ENCODE results near the gene DPYSL4.

The DPYSL4 gene

GRCh38 chr10:132178672-132179545, 7.8 kb upstream of the DPYSL4 start:
- no peak for DNase-seq (ENCODE audit: low read depth, low spot score)

GRCh38 chr10:132179551-132180392, 7.0 kb upstream of the DPYSL4 start:
- no peak for DNase-seq (ENCODE audit: low read depth, low spot score)

- no peak for DNase-seq (ENCODE audit: low read depth, low spot score)
Observed at GRCh38 chr10:132180736-132181135, 6.0 kb upstream of the DPYSL4 start.

DNA sequence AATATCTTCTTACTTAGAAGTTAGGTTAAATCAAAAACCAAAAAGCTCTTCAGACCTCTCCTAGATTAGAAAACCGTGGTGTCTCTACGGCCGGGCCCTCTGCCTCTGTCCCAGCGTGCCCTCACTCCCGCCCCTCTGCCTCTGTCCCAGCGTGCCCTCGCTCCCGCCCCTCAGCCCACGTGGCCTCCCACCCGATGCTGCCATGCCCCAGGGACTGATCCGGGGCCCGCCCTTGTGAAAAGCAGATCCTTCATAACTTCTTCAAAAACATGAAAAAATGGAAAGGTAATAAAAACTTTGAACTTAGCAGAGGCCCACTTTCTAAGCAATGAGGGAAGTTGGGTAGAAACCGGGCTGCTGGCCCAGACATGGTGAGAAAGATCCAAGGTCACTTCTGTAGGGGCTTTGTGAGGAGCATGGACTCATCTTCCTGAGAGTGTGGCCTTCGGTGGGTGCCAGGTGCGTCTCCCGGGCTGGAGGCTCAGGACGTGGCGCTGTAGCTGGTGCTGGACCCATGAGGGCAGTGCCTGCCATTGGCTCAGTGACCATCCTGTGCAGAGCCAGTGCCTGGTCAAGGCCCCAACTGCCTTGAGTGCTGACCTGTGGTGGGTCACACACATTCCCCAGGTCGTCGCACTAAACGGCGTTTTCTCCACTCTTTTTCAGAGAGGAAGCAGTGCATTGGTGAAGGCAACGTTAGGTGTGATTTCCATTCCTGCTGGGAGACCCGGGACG, 4.9 kb upstream of the DPYSL4 start:
- no peak for DNase-seq (ENCODE audit: low read depth, low spot score)

DNA sequence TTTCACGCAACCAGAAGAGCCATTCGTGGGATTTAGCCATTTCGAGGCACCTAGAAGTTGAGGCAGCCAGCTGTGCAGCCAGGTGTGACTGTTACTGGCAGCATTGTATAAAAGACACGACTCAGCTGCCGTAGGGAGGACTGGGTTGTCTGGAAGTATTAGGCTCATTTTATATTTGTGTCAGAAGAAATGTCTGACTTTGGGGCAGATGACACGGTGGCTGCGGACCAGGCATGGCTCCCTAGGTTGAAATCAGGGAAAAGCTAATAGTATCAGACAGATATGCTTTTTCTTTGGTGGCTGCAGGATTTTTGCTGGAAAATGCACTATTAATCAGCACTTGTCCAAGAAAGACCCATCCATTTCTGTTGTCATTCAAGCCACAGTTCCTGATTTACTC, 4.2 kb upstream of the DPYSL4 start:
- no peak for DNase-seq (ENCODE audit: low read depth, low spot score)

DNA sequence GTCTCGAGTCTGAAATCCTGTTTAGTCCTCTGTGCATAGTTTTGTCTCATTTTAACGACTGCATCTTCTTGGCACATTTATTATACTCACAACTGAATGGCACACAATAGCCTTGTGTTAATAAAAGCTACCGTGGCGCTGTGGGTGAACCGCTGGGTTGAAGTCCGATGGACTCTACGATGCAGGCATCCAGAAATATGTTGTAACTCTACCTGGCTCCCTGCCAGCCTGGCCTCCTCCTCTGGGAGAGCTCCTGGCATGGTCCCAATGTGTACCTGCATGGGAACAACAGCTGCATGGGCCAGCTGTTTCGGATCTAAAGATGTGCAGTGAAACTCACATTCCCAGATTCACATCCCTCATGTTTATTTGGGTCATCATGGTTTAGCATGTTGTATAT, 3.7 kb upstream of the DPYSL4 start:
- DNase-seq (ENCODE audit: low read depth, low spot score), result no peak

DNA sequence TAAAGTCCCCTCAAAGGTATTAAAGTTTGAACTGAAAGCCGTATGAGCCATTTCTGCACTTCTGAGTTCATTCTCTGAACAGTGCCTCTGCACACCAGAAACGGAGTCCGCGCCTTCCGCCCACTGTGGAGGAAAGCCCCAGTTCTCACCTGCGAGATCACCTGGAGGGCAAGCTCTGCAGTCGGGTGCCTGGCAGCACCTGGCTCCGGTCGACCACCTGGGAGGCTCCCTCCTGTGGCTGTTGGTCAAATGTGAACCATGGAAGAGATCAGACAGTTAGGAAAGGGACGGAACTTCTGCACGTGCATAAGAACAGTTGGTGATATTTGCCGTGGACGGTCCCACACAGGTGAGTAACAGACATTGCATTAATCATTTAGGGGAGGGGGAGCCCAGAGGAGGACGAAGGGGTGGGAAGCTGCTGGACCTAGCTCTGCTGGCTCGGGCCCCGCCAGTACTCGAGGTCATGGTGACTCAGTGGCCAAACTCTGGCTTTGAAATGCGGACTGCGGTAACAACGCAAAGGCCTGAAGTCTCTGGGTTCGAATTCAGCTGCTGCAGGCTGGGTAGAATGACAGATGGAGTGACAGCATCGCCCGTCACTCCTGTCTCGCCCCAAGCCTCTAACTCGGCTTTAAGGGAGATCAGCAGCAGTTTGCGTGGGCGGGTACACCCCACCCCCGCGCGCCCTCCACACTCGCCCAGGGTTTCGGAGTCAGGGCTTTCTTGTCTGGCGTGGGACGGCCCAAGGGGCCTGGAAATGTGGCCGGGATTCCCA, 1.7 kb upstream of the DPYSL4 start:
- no peak for DNase-seq (ENCODE audit: low read depth, low spot score)

DNA sequence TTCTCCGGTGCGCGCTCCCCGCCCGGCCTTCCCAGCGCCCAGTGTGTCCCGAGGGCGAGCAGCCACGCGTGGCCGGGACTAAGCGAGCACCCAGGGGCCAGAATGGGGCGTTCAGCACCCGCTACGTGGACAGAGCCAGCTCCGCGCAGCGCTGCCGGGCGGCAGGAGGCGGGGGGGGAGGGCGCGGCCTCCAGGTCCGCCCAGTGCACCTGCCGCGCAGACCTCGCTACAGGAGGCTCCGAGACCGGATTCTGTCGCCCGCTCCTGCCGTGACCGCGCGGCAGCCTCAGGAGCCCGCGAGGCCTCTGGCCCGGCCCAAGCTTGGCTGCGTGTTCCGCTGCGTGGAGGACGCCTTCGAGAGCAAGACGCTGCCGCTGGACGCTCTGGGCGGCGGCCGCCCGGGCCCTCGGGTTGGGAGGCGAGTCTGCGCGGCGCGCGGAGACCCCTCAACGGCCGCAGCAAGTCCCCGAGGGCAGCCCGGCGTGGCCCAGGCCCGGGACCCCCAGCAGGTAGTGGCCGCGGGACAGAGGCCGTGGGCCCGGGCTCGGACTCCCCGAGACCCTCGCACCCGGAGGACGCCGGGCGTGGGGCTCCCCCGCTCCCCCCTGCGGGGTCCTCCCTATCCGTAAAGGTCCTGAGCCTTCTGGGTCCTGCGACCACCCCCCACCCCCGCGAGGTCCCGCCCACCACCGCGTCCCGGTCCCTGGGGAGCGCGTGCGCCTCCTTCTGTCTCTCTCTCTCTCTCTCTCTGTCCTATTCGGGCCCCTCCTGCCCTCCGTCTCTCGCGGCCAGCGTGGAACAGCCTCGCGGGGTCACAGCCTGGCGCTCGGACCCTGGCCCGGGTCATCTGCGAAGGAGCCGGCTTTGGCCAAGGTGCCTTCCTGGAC, 904 bp upstream of the DPYSL4 start:
- peak; percentile 68 for DNase-seq (ENCODE audit: low read depth, low spot score)

GRCh38 chr10:132187430-132188138, 836 bp downstream of the DPYSL4 start:
- peak; percentile 34 for DNase-seq (ENCODE audit: low read depth, low spot score)

GRCh38 chr10:132188331-132188730, 1.6 kb downstream of the DPYSL4 start:
- DNase-seq (ENCODE audit: low read depth, low spot score), result no peak

GRCh38 chr10:132189016-132189415, 2.3 kb downstream of the DPYSL4 start:
- DNase-seq (ENCODE audit: low read depth, low spot score), result no peak

DNA sequence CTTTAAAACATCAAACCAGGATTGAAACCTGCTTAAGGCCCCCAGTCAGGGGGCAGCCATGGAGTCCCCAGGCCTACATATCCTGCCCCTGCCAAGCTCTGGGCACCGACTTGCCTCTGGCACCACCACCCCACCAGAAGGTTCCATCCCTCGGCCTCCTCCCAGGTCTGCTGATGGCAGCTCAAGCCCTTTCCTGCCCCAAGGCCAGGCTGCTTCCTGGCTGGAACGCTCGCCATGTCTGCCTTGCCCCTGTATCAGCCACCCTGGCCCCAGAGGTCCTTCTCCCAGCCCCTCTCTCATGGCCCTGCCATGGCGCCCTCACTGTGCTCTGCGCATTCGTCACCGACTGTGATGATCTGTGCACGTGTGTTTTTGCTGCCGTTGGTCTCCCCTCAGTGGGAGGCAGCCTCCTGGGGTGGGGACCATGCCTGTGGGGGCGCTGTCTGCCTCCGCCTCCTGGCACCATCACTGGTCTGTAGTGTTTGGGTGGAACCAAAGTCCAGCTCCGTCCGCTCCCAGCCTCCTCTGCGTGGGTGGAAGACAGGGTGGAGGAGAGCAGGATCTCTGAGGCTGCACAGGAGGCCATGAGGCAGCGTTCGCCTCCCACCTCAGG, 3.2 kb downstream of the DPYSL4 start:
- DNase-seq (ENCODE audit: low read depth, low spot score), result no peak

DNA sequence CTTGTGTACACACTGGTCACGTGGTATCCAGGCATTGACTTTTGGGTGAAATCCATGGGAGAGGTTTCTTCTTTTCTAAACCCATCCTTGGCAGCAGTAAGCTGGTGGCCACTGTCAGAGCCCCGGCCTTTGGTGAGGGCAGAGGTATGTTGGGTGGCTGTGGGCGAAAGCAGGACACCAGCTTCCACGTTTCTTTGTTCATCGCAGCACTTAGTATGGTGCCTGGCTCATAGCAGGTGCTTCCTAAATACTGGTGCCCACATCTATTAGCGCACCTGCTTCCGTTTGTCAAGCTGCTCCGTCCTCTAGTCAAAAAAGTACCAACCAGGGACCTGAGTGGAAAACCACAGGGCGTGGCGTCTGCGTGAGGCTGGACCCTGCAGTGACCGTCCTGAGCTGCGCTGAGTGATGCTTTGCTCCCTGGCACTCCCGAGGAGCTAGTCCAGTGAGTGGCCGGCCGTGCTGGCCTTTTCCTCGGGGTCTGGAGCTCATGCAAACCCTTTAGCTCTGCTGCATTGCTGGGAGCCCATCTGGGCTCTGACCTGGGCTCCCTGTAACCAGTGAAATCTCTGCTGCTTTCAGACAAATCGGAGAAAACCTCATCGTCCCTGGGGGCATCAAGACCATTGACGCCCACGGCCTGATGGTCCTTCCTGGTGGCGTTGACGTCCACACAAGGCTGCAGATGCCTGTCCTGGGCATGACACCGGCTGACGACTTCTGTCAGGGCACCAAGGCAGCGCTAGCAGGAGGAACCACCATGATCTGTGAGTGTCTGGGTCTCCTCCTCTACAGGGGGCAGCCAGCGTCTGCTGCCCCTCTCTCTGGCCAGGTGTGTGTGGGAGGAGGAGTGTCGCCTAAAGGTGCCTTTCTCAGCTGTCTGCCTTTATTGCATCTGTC, 5.6 kb downstream of the DPYSL4 start:
- DNase-seq (ENCODE audit: low read depth, low spot score), result no peak

DNA sequence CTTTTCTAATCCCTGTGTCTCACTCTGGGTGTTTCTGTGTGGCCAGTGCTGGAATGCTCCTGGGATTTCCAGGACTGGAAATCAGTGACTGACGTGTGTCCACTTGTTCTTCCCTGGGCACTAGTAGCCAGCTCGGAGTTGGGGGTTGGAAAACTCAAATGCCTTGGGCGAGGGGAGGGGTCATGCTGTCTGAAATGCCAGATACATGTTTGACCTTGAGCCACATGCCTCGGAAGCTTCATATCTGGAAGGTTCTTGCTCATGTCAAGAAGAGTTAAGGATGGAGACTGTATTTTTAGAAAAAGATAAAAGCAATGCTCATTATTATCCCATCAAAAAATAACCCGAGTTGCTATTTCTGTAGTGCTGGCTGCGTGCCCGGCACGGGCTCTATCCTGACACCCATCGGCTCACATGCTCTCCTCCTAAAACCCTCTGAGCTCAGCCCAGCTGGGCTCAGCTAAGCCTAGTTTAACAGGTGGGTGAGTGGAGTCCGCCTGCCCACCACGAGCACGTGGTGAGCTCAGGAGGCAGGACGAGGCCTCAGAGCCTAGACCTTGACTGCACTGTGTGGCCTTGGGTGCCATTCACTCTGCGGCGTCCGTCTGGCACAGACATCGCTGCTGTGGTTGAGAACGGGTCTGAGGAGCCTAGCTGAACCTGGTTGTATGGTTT, 6.4 kb downstream of the DPYSL4 start:
- no peak for DNase-seq (ENCODE audit: low read depth, low spot score)

DNA sequence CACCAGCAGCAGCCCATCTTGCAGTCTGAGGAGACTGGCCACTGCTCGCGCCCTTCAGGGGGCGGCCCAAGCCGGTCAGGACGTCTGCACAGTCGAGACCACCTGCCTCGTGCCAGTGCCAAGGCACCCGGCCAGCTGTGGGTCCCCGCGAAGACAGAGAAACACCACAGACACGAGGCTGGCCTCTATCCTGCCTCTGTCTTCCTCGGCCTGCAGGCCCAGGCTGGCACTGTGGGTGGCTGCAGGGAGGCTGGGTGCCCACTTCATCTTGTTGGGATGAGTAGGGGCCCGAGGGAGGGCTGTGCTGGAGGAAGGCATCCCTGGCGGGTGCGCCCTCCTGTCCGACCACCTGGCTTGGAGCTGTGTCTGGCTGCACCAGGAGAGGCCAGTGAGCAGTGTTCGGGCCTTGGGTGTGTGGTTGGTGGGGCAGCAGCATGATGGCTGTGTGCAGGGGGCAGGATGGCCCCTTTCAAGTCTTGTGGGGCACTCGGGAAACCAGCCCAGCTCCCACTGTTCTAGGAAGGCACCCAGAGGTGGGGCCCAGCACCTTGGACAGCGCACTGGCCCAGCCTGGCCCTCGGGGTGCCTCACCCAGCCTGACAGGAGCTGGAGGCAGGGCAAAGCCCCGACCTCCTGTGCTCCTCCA, 7.3 kb downstream of the DPYSL4 start:
- DNase-seq (ENCODE audit: low read depth, low spot score), result no peak

GRCh38 chr10:132194726-132195125, 8.0 kb downstream of the DPYSL4 start:
- no peak for DNase-seq (ENCODE audit: low read depth, low spot score)

All from ELF-1 (cell line).